HG02884 (cell line): ENCODE results near the gene BORCS8.
"Not testable (repeated sequence)": the region's sequence is repeated elsewhere in the genome, so short reads cannot be mapped to it uniquely, and the experiment has no call there.

Experiments used
- ATAC-seq: cut with Tn5 transposase; IDR thresholded peaks from one replicate; pipeline ENCODE4 v1.9.1; 2021; ENCODE audit warnings: mild to moderate bottlenecking, moderate library complexity; ENCODE audit not compliant: unreplicated experiment

BORCS8 gene

GRCh38 chr19:19152668-19153384 is 39.1 kb downstream of the BORCS8 start:
- ATAC-seq: no peak

- ATAC-seq: no peak
Measured at GRCh38 chr19:19151418-19151817, 40.5 kb downstream of the BORCS8 start.

DNA sequence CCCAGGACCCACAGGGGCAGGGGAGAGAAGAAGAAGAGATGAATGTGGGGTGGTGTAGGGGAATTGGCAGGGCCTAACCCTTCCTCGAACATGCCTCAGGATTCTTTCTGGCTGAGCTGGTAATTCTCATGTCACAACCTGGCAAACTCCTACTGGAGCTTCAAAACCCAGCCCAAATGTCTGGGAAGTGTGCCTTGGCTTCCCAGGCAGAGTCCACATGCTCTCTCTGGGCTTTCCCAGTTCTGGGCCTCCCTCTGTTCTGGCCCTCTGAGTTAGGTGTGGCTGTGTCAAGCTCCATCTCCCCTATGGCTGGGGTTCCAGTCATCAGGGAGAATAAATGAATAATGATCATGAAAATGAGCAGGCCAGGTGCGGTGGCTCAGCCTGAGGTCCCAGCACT is 42.5 kb downstream of the BORCS8 start:
- no peak for ATAC-seq

GRCh38 chr19:19148504-19148903 is 43.4 kb downstream of the BORCS8 start:
- ATAC-seq: not testable (repeated sequence)

DNA sequence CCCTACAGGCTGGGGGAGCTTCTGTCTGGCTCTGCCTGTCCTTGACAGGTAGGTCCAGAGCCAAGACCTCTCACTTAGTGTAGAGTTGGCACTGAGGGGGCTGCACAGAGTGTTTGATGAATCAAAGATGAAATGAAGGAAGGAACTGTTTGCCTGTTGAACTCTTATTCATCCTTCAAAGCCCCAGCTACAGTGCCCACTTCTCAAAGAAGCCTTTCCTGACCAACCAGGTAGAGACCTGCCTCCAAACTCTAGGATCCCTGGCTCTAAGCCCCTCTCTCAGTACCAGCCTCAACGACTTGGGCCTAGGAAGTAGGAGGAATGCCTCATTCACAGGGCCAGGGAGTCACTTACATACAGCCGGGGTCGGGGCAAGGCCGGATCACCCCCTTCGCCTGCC is 44.6 kb downstream of the BORCS8 start:
- no peak for ATAC-seq

DNA sequence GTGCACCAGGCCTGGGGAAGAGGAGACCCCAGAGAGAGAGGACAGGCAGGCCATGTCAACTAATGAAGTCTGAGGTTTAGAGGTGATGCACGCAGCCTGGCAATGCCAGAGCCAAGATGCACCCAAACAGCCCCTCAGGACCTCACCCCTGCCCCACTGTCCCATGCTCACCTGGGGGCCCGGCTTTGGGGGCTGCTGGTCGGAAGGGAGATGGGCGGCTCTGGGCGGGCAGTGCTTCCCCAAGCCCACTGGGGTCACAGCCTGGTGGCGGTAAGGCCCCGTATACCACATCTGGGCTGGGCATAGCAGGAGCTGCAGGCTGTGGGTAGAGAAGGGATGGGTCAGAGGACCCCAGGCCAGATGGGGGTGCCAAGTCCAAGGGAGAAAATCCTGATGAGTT is 45.1 kb downstream of the BORCS8 start:
- no peak for ATAC-seq

DNA sequence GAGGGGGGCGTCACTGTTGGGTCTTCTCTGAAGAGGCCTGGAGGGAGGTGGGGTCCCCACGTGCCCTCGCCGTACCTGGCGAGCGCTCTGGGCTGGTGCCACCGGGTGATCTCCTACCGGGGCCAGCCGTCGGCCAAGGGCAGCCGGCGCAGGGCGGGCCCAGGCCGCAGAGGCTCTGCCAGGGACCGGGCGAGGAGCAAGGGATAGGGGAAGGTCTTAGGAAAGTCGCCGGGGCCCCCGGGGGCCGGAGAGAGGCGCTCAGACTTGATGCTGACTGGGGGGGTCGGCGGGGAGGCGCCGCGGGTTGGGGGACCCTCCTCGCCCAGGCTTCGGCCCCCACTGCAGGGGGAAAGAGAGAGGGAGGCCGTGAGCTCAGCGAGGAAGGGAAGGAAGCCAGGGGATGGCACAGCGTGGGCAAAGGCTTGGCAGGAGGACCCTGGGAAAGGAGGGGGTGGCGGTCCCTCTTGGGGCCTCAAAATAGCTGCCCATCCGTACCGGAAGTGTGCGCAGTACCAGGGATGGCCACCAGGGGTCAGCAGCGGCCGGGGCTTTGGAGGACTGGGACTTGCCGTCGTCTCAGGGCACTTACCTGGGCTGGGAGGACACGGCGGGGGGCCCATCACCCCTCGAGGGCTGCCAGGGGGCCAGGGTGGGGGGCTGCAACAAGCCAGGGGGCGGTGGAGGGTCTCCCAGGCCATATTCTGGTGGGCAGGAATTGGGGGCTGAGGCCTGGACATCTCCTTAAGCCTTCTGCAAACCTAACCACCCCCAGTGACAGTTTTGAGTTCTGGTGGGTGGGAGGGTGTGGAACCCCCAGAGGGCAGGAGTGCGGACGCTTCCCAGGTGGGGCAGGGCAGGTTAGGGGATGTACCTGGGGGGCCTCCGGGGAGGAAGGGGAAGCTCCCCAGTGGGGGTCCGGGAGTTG is 46.0 kb downstream of the BORCS8 start:
- no peak for ATAC-seq

- ATAC-seq: no peak
Measured at GRCh38 chr19:19145281-19145680, 46.7 kb downstream of the BORCS8 start.

DNA sequence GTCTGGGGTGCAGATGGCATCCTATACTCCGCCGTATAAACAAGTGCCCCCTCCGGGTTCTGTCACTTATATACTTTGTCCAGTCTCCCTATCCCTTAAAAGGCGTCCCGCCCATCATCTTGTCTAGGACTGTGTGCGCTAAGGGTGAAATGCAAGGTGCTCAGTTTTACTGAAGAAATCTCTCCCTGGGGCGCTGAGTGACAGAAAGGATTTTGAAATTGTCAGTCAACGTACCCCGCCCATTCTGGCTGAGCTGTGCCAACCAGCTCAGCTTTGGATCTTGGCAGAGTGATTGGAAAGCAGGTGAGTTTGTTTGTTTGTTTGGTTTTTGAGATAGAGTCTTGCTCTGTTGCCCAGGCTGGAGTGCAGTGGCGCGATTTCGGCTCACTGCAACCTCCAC is 49.6 kb downstream of the BORCS8 start:
- no peak for ATAC-seq

- ATAC-seq: no peak
Measured at GRCh38 chr19:19140476-19140875, 51.5 kb downstream of the BORCS8 start.

DNA sequence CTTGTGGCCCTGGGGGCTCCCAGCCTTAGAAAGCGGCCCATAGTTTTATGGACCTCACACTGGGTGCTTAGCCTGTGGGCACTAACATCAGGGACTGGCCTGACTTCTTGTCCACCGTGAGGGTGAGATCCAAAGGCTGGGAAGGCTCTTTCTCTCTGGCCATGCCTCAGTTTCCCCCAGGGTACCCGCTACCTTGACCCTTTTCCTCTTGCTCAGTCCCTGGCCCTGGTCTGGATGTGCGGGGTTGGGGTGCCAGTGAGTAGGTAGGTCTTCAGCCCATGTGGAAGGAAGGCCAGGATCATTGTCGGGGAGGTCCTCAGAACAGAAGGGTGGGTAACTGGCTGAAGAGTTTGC is 52.1 kb downstream of the BORCS8 start:
- no peak for ATAC-seq

DNA sequence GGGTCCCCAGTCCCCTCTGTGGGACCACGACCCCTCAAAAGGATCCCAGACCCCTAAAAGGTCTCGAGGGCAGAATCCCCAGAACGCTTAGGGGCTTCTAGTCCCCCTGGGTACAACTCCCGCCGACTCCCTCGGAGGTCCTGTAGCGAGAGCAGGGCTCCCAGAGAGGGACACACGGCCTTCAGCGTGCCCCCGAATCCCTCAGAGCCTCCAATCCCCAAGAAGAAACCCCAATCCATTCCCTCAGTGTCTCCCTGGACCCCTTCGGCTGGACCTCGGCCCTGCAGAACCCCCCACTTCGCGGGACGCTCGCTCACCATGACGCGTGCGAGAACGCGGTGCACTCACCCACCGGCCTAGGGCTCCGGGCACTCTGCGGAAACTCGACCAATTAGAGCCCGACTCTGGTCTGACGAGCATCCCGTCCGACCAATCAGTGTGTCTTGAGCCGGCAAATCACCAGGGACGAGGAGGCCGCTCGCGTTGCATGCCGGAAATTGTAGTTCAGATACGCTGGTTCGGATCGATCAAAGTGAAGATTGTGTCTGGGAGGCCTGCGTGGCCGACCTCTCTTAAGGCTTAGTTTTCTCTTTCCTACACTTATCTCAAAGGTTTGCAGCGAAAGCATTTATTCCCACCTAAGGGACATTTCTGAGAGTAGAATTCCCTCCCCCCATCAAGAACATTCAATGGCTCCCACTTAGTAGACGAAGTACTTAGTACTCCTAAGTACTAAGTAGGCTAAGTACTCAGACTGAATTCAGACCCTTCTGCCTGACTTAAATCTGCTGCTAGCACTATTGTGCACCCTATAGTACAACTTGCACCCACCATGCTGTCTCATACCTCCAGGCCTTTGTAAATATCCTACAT is 53.6 kb downstream of the BORCS8 start, which contains the start of gene TMEM161A:
Gene TMEM161A (minus strand): TSS at position 370 of the 873 bp plus-strand sequence. CDS start 50 bp downstream, at position 320.
- peak; percentile 97 for ATAC-seq

DNA sequence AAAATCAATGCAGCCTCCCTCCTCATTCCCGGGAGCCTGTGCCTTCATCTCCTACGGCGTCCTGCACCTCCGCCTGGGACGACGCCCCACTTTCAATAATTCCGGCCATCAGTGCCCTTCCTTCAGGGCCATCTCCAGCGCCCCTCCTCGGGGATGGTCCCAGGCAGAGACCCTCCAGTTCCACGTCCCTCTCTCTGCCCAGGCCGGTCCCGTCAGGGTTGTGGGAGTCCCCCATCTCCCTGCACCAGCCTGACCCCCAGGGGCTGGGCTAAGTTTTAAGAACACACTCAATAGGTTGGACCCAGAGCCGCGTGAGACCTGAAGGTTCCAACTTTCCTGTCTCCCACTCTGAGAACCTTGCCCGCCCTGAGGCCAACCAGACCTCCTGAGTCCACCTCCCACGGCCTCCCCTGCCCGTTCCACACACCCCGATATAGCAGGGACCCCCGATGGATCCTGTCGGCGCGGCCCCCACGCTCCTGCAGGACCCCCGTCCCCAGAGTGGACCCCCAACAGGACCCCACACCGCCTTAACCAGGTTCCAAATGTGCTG is 54.3 kb downstream of the BORCS8 start:
- ATAC-seq: no peak

GRCh38 chr19:19135713-19136112 is 56.2 kb downstream of the BORCS8 start:
- ATAC-seq: not testable (repeated sequence)

GRCh38 chr19:19134687-19135158 is 57.2 kb downstream of the BORCS8 start:
- ATAC-seq: no peak

DNA sequence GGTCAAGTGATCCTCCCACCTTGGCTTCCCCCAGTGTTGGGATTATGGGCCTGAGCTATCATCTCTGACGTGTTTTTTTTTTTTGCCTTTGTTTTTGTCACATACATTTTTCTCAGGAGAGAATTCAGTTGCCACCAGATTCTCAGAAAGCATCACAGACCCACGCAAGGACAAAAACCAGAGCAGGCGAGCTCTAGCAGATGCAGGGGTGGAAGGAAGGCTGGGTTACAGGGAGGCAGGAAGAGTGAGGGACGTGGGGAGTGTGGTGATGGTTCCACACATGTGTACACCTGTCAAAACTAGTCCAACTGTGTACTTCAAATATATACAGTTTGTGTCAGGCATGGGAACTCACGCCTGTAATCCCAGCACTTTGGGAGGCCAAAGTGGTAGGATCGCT is 58.0 kb downstream of the BORCS8 start:
- ATAC-seq: no peak

GRCh38 chr19:19132912-19133311 is 59.0 kb downstream of the BORCS8 start:
- no peak for ATAC-seq

DNA sequence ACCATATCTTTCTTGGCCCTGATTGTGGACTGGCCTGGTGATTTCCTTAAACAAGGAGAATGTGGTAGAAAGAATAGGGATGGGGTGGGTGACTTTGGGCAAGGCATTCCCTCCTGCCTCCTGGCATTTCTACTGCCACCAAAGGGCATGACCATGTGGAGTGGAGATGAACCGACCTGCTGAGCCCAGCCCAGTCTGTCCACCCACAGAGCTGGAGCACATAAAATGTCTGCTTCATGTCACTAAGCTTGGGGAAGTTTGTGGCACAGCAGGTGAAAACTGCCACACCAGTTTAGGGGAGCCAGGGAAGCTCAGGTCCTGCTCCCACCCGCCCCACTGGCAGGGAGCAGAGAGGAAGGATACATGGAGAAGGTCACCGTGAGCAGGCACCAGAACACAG is 60.0 kb downstream of the BORCS8 start:
- ATAC-seq: no peak
